ENCODE measurements around the gene FAM25C.
"Not testable (repeated sequence)": the region's sequence is repeated elsewhere in the genome, so short reads cannot be mapped to it uniquely, and the experiment has no call there.

- TF ChIP-seq CTCF (IDR thresholded peaks at IDR 0.05; ENCODE audit: insufficient read depth, low read length, poor library complexity, severe bottlenecking); EZH2phosphoT487 (conservative IDR thresholded peaks at IDR 0.05; ENCODE audit: low read length): not testable (repeated sequence)
Measured at GRCh38 chr10:47975409-47975808, 24.2 kb downstream of the FAM25C start.
